GM12873 (cell line): Measurements from ENCODE around the gene TKTL2.

Source experiments
- TF ChIP-seq, protein P1 (sequence below): IDR thresholded peaks from 2 replicates; pipeline ENCODE4 v1.5.1; 2012; ENCODE audit warnings: low read depth, mild to moderate bottlenecking, moderate library complexity, low read length, control low read depth; ENCODE audit not compliant: insufficient read depth; ENCODE audit errors: missing control alignments

The TKTL2 gene

DNA sequence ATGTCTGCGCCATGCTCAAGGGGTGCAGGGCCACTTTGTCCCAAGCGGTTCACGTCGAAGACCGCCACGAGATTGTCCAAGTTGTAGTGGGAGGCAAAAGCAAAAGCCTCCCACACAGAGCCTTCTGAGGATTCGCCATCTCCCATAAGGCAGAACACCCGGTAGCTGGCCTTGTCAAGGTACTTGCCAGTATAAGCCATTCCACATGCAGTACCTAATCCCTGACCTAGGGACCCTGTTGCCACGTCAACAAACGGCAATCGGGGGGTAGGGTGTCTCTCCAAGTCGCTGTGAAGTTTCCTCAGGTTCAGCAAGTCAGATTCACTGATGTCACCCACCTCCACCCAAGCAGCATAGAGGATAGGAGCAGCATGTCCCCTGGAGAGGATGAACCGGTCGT, 424 bp downstream of the TKTL2 start:
- TF ChIP-seq, protein P1, sequence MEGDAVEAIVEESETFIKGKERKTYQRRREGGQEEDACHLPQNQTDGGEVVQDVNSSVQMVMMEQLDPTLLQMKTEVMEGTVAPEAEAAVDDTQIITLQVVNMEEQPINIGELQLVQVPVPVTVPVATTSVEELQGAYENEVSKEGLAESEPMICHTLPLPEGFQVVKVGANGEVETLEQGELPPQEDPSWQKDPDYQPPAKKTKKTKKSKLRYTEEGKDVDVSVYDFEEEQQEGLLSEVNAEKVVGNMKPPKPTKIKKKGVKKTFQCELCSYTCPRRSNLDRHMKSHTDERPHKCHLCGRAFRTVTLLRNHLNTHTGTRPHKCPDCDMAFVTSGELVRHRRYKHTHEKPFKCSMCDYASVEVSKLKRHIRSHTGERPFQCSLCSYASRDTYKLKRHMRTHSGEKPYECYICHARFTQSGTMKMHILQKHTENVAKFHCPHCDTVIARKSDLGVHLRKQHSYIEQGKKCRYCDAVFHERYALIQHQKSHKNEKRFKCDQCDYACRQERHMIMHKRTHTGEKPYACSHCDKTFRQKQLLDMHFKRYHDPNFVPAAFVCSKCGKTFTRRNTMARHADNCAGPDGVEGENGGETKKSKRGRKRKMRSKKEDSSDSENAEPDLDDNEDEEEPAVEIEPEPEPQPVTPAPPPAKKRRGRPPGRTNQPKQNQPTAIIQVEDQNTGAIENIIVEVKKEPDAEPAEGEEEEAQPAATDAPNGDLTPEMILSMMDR = no peak

DNA sequence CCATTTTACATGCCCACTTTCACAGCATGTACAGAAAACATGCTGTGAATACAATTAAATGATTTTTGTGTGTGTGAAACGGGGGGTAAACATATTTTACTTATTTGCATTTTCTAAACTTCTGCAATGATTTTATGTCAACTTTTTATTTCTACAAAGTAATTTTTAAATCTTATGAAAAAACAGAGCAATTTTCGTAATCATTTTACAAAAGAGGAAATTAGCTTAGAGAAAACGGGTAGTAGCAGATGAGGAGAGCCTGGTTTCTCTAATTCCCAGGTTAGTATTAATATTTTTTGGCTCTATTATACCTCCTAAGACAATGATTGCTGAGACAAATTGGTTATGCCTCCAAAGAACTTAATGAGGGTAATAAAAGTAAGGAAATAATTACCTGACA, 3.2 kb downstream of the TKTL2 start:
- TF ChIP-seq, protein P1 = no peak

DNA sequence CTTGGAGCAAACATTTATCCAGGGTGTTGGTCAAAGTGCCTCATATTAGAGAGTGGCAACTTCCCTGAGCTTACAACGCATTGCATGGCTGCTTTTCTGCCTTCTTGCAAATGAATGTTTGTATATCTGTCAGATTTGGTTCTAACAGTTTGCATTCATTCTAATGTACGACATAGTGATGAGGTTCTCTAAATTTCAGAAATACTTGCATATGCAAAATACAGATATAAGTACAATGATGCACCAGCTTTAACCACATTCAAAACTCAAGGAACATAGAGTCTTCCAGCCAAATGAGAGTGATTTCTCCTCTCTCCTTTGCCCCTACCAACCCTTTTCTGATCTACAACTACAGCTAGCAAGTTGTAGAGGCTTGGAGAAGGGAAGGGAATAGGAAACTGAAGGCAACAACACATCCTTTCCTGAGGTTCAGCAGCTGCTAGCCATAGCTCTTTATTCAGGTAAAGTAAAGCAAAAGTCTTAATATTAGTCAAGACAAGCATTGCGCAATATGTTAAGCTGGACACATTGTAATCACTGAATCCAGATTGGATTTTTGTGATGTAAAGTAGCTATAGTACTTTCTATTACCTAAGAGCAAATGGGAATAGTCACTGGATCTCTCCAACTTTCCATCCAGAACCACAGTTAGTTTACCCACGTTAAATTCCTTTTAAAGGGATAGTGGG, 6.3 kb downstream of the TKTL2 start:
- TF ChIP-seq, protein P1 = no peak

DNA sequence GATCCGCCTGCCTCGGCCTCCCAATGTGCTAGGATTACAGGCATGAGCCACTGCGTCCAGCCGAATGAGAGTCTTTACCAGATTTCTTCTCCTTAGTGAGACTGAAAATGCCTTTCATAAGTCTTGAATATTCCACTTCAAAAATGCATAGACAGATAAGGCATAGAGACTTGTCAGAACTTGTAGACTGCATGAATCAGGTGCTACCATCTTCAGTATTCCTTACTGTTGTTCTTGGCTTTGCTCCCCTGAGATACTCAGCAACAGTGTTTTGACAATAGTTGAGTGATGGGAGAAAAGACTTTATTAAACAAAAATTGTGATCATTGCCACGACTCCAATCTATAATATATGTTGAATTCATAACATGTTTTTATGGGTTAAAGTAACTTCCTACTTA, 11.0 kb downstream of the TKTL2 start:
- TF ChIP-seq, protein P1 = no peak

DNA sequence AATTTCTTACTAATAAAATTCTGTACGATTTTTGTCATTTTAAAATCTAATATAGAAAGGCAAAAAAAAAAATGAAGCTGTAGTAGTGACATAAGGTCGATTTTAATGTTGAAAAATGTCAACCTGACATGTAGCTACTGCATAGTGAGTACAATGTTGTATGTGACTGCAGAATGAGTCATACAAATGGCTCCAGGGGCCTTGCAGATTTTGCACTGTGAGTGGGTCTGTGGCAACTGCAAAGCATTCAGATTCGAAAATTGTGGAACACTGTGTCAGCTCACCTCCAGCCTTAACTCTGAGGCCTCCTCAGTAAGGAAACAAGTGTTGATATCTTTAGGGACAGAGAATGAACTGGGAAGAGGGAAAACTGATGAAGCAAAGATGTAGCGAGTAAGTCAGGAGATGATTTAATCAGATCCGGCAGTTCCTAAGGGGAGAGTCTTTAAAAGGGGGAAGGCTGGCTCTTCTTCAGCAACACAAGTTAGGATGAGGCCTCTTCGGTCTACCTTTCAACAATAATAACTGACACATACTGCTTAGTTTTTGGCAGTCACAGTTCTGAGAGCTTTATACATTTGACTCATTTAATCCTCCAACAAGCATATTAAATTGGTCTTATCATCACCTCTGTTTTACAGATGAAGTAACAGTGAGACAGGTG, 24.9 kb downstream of the TKTL2 start:
- TF ChIP-seq, protein P1 = no peak

DNA sequence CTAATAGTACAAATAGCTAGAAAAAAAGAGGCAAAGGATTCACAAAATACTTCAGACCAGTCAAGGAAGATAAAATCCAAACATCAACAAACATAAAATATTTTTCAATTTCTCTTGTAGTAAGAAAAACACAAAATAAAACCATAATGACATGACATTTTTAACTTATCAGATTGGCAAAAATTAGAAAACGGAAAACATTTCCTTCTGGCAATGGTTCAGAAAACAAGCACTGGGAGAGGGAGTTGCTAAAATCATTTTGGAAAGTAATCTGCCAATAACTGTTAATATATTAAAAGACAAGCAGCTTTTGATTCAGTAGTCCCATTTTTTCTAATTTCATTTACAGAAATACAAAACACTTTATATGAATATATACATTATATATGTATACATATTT, 26.1 kb downstream of the TKTL2 start:
- TF ChIP-seq, protein P1 = no peak

DNA sequence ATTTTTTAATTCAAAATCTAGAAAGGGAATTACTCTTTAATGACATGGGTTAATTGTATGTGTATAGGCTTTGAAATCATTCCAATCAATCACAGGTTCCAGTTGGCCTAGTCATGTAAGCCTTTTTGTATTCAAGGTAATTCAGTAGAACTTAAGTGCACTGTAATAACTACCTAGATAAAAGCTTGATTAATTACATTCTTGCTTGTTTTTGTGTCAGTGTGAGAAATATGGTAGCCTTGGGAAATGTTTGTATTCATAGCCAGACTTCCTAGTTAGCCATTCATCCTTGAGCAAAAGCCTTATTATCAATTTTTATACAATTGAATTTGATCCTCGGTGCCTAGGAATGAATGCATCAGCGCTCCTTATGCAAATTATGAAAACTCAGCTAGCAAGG, 33.5 kb downstream of the TKTL2 start:
- TF ChIP-seq, protein P1 = no peak
